Liver (tissue), 9 donors: ENCODE data around the gene SLC2A10. TPM values are rescaled to one million over a fixed set of nuclear protein-coding genes. Genes with fewer than 3 reads are reported as not detected.

ENCODE experiments used
- DNase-seq: peaks from one replicate; pipeline ENCODE4 v3.0.0-alpha.2; 2017; ENCODE audit warnings: low spot score
- H3K27ac ChIP-seq, 2 donors: one replicate each; pipeline ENCODE4 v1.7.0; 2013; ENCODE audit warnings: inconsistent platforms in 2 of 2, low read length in 2 of 2, control low read depth in 1 of 2, low read depth in 1 of 2, mild to moderate bottlenecking in 1 of 2
- H3K27me3 ChIP-seq, 4 donors: one replicate each; pipeline versions ENCODE4 v1.6.1 to v1.7.0; 2013; ENCODE audit warnings: low read length in 3 of 4, inconsistent platforms in 1 of 4, mild to moderate bottlenecking in 1 of 4, moderate library complexity in 1 of 4; ENCODE audit not compliant: control insufficient read depth in 4 of 4, insufficient read depth in 4 of 4
- H3K36me3 ChIP-seq, 4 donors: one replicate each; pipeline versions ENCODE4 v1.6.1 to v1.7.0; 2013; ENCODE audit warnings: low read length in 3 of 4, mild to moderate bottlenecking in 3 of 4, low read depth in 1 of 4, moderate library complexity in 1 of 4; ENCODE audit not compliant: control insufficient read depth in 4 of 4, insufficient read depth in 3 of 4
- H3K4me1 ChIP-seq, 4 donors: one replicate each; pipeline versions ENCODE4 v1.6.1 to v1.7.0; 2013; ENCODE audit warnings: low read length in 3 of 4, mild to moderate bottlenecking in 3 of 4, moderate library complexity in 1 of 4; ENCODE audit not compliant: control insufficient read depth in 4 of 4, insufficient read depth in 4 of 4
- H3K4me3 ChIP-seq, 3 donors: one replicate each; pipeline versions ENCODE4 v1.6.1 to v1.7.0; 2013; ENCODE audit warnings: low read length in 3 of 3, control low read depth in 1 of 3, low read depth in 1 of 3, mild to moderate bottlenecking in 1 of 3
- H3K9ac ChIP-seq, 2 donors: one replicate each; pipeline ENCODE4 v1.7.0; 2013; ENCODE audit warnings: low read length in 2 of 2, mild to moderate bottlenecking in 2 of 2, moderate library complexity in 2 of 2, control low read depth in 1 of 2, low read depth in 1 of 2
- H3K9me3 ChIP-seq, 4 donors: one replicate each; pipeline versions ENCODE4 v1.6.1 to v1.7.0; 2013; ENCODE audit warnings: low read length in 3 of 4; ENCODE audit not compliant: control insufficient read depth in 4 of 4
- EGR1 ChIP-seq, 2 donors: IDR thresholded peaks; 2 replicates each; pipeline ENCODE4 v1.6.1; 2016 to 2018; ENCODE audit warnings: antibody characterized with exemption in 2 of 2, low read depth in 2 of 2
- FOXA1 ChIP-seq: IDR thresholded peaks from 2 replicates; pipeline ENCODE4 v1.6.1; 2016; ENCODE audit warnings: antibody characterized with exemption
- FOXA2 ChIP-seq: IDR thresholded peaks from 2 replicates; pipeline ENCODE4 v1.6.1; 2016; ENCODE audit warnings: antibody characterized with exemption
- GABPA ChIP-seq, 2 donors: IDR thresholded peaks in 1 of 2; conservative IDR thresholded peaks in 1 of 2; 2 replicates each; pipeline ENCODE4 v1.6.1; 2016; ENCODE audit warnings: antibody characterized with exemption in 2 of 2, mild to moderate bottlenecking in 1 of 2, moderate library complexity in 1 of 2
- HNF4A ChIP-seq, 2 donors: conservative IDR thresholded peaks; 2 replicates each; pipeline ENCODE4 v1.6.1; 2016; ENCODE audit warnings: antibody characterized with exemption in 2 of 2, mild to moderate bottlenecking in 2 of 2
- HNF4G ChIP-seq: IDR thresholded peaks from 2 replicates; pipeline ENCODE4 v1.6.1; 2016; ENCODE audit warnings: antibody characterized with exemption
- JUND ChIP-seq, 2 donors: IDR thresholded peaks; 2 replicates each; pipeline ENCODE4 v1.6.1; 2016; ENCODE audit warnings: antibody characterized with exemption in 2 of 2
- NR2F2 ChIP-seq: IDR thresholded peaks from 2 replicates; pipeline ENCODE4 v1.6.1; 2016; ENCODE audit warnings: antibody characterized with exemption
- RAD21 ChIP-seq, 2 donors: IDR thresholded peaks; 2 replicates each; pipeline ENCODE4 v1.6.1; 2016; ENCODE audit warnings: antibody characterized with exemption in 2 of 2, mild to moderate bottlenecking in 2 of 2
- REST ChIP-seq: IDR thresholded peaks from 2 replicates; pipeline ENCODE4 v1.6.1; 2016; ENCODE audit warnings: antibody characterized with exemption, mild to moderate bottlenecking
- RXRA ChIP-seq, 2 donors: IDR thresholded peaks; 2 replicates each; pipeline ENCODE4 v1.6.1; 2017 to 2018; ENCODE audit warnings: antibody characterized with exemption in 2 of 2, mild to moderate bottlenecking in 1 of 2
- SP1 ChIP-seq: IDR thresholded peaks from 2 replicates; pipeline ENCODE4 v1.6.1; 2018; ENCODE audit warnings: antibody characterized with exemption, mild to moderate bottlenecking
- TAF1 ChIP-seq: conservative IDR thresholded peaks from 2 replicates; pipeline ENCODE4 v1.6.1; 2016; ENCODE audit warnings: antibody characterized with exemption, mild to moderate bottlenecking
- YY1 ChIP-seq: IDR thresholded peaks from 2 replicates; pipeline ENCODE4 v1.6.1; 2016; ENCODE audit warnings: antibody characterized with exemption, mild to moderate bottlenecking
- ZBTB33 ChIP-seq: IDR thresholded peaks from 2 replicates; pipeline ENCODE4 v1.6.1; 2016; ENCODE audit warnings: antibody characterized with exemption
- WGBS: extraction: QIAGEN DNeasy Blood & Tissue Kit; methylation state at CpG from one replicate; pipeline ENCODE4 v1.1.7; 2013; 5-methylcytosine and 5-hydroxymethylcytosine counted together
- polyA plus RNA-seq, 2 donors: library from polyadenylated mRNA; stranded (reverse) in 1 of 2; unstranded in 1 of 2; fragments of 200-250 nt in 1 of 2; fragments of >200 nt in 1 of 2; fragmentation: Nextera tagmentation in 1 of 2; extraction: Ambion mirVana in 1 of 2; gene quantifications; one replicate each; pipeline versions ENCODE4 v1.2.1 to v1.2.3, GENCODE V29; 2013 to 2015
- total RNA-seq, 2 donors: library from RNA; depleted of rRNA; stranded (reverse); fragments of >200 nt; gene quantifications; one replicate each; pipeline ENCODE4 v1.2.3, GENCODE V29; 2014
- TF ChIP-seq, protein P1 (sequence below): fragments of 150-350 bp; IDR thresholded peaks from 2 replicates; pipeline ENCODE4 v1.5.1; 2017; ENCODE audit warnings: improper control_type of control experiment, low read depth, low read length; ENCODE audit not compliant: missing input control
- TF ChIP-seq, protein P2 (sequence below): IDR thresholded peaks from 2 replicates; pipeline ENCODE4 v1.6.1; 2016; ENCODE audit warnings: antibody characterized with exemption
- TF ChIP-seq, protein P3 (sequence below): IDR thresholded peaks from 2 replicates; pipeline ENCODE4 v1.6.1; 2016; ENCODE audit warnings: antibody characterized with exemption
- donor health status: healthy.
- donor health status: healthy.
- donor health status: healthy.
- donor health status: healthy.
- donor health status: healthy.

The SLC2A10 gene
- total and polyA plus RNA-seq, 4 donors: 8.0 to 79.7 (median 26.7) TPM

DNA sequence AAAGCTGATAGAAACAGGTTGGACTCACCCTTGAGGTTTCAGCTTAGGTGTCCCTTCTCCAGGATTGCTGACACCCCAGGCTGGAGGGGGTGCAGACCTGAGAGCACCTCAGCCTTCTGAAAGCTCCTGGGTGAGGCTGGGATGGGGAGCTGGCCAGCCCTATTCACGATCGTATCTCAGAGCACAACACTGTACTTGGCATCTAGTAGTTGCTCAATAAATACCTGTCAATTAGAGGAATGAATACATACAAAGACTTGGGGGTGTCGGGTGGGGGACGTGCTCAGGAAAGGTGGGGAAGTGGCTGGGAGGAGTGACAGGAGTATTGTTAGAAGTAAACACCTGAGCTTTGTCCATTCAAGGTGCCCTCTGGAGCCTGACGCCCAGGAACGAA, 61.7 kb downstream of the SLC2A10 start:
- Histone ChIP-seq H3K36me3 (no peaks in the 10 kb centered on the region), H3K27me3 (no peaks in the 10 kb centered on the region), H3K9me3 (no peaks in the 10 kb centered on the region), H3K9ac (no peak overlapping the region), H3K27ac (no peak overlapping the region), H3K4me3 (no peak overlapping the region), H3K4me1 (no peaks in the 10 kb centered on the region)
- no peak for DNase-seq
- 63% methylated on average over 6 of the region's 6 CpGs for WGBS
- TF ChIP-seq RAD21 (IDR thresholded peaks at IDR 0.05): no peak
- no peak for TF ChIP-seq JUND (IDR thresholded peaks at IDR 0.05)
- TF ChIP-seq YY1: no peak
- TF ChIP-seq NR2F2: no peak
- no peak for TF ChIP-seq SP1
- no peak for TF ChIP-seq EGR1 (IDR thresholded peaks at IDR 0.05; ENCODE audit: low read depth in 2 of 2)
- TF ChIP-seq RXRA (IDR thresholded peaks at IDR 0.05): no peak
- TF ChIP-seq TAF1: no peak

DNA sequence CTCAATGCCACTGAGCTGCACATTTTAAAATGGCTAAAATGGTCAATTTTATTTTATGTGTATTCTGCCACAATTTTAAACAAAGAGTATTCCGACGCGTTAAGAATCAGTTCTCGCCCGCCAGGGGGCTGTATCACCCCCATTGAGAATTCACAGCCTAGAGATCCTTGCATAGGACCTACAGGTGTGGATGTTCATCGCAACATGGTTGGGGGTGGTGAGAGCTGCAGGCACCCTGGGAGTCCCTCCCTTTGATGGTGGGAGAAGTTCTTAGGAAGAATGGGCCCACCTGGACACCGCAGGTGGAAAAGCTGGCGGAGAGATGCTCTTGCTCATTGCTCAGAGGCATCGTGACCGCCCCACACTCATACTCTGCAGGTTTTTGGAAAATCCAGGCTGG, 63.5 kb downstream of the SLC2A10 start:
- H3K4me1 ChIP-seq: no peaks in the 10 kb centered on the region
- no peaks in the 10 kb centered on the region for H3K36me3 ChIP-seq
- no peak for TF ChIP-seq NR2F2
- TF ChIP-seq, protein P1, sequence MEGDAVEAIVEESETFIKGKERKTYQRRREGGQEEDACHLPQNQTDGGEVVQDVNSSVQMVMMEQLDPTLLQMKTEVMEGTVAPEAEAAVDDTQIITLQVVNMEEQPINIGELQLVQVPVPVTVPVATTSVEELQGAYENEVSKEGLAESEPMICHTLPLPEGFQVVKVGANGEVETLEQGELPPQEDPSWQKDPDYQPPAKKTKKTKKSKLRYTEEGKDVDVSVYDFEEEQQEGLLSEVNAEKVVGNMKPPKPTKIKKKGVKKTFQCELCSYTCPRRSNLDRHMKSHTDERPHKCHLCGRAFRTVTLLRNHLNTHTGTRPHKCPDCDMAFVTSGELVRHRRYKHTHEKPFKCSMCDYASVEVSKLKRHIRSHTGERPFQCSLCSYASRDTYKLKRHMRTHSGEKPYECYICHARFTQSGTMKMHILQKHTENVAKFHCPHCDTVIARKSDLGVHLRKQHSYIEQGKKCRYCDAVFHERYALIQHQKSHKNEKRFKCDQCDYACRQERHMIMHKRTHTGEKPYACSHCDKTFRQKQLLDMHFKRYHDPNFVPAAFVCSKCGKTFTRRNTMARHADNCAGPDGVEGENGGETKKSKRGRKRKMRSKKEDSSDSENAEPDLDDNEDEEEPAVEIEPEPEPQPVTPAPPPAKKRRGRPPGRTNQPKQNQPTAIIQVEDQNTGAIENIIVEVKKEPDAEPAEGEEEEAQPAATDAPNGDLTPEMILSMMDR: peak; percentile 5
- peak; percentile 47 to 57 for TF ChIP-seq RAD21 (IDR thresholded peaks at IDR 0.05)
- no peaks in the 10 kb centered on the region for H3K9me3 ChIP-seq
- 62% methylated on average over 10 of the region's 10 CpGs for WGBS
- H3K27me3 ChIP-seq: no peaks in the 10 kb centered on the region
- no peak overlapping the region for H3K9ac ChIP-seq
- H3K4me3 ChIP-seq: no peak overlapping the region
- H3K27ac ChIP-seq: no peak overlapping the region
- DNase-seq: no peak

DNA sequence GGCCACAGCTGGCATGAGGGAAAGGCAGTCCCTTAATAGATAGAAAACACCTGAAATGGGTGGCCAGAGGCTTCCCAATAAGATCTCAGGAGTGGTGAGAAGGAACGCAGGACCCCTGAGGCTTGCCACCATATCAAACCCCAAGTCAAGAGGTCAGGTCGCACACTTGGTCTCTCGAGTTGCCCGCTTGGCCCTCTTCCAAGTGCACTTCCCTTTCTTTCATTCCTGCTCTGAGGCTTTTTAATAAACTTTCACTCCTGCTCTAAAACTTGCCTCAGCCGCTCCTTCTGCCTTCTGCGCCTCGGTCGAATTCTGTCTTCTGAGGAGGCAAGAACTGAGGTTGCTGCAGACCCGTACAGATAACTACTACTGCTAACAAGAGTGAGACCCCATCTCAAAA, 64.2 kb downstream of the SLC2A10 start:
- DNase-seq: no peak

More for the DNA sequence above, 64.2 kb downstream of the SLC2A10 start:
- 55% methylated on average over 9 of the region's 9 CpGs for WGBS
- H3K36me3 ChIP-seq: no peaks in the 10 kb centered on the region
- no peak overlapping the region for H3K27ac ChIP-seq
- H3K9ac ChIP-seq: no peak overlapping the region
- H3K4me3 ChIP-seq: no peak overlapping the region
- H3K9me3 ChIP-seq: no peaks in the 10 kb centered on the region
- H3K27me3 ChIP-seq: no peaks in the 10 kb centered on the region
- no peaks in the 10 kb centered on the region for H3K4me1 ChIP-seq
- TF ChIP-seq, protein P1: no peak
- no peak for TF ChIP-seq GABPA (IDR thresholded peaks at IDR 0.05 in 1 of 2, conservative IDR thresholded peaks at IDR 0.05 in 1 of 2)
- TF ChIP-seq RAD21 (IDR thresholded peaks at IDR 0.05): no peak
- TF ChIP-seq SP1: no peak
- no peak for TF ChIP-seq RXRA (IDR thresholded peaks at IDR 0.05)
- TF ChIP-seq TAF1: no peak
- TF ChIP-seq YY1: no peak
- no peak for TF ChIP-seq HNF4G
- no peak for TF ChIP-seq ZBTB33
- TF ChIP-seq NR2F2: no peak
- TF ChIP-seq JUND (IDR thresholded peaks at IDR 0.05): no peak
- TF ChIP-seq FOXA2: no peak
- no peak for TF ChIP-seq EGR1 (IDR thresholded peaks at IDR 0.05; ENCODE audit: low read depth in 2 of 2)
- TF ChIP-seq REST: no peak
- TF ChIP-seq, protein P2, sequence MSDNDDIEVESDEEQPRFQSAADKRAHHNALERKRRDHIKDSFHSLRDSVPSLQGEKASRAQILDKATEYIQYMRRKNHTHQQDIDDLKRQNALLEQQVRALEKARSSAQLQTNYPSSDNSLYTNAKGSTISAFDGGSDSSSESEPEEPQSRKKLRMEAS: no peak
- TF ChIP-seq, protein P3, sequence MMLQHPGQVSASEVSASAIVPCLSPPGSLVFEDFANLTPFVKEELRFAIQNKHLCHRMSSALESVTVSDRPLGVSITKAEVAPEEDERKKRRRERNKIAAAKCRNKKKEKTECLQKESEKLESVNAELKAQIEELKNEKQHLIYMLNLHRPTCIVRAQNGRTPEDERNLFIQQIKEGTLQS: no peak
- TF ChIP-seq HNF4A (conservative IDR thresholded peaks at IDR 0.05): no peak
- TF ChIP-seq FOXA1: no peak
